HG03064 (cell line): Measurements from ENCODE around the gene CERCAM.

ENCODE experiments used
- ATAC-seq: cut with Tn5 transposase; IDR thresholded peaks from one replicate; pipeline ENCODE4 v1.9.1; 2021; ENCODE audit warnings: low read depth; ENCODE audit not compliant: unreplicated experiment

The CERCAM gene

GRCh38 chr9:128455849-128456612, 35.4 kb downstream of the CERCAM start, which contains the start of gene ODF2:
TSS of gene ODF2 (plus strand) at chr9:128456006. CDS start at chr9:128456092, 86 bp downstream.
- ATAC-seq: peak; percentile 77

DNA sequence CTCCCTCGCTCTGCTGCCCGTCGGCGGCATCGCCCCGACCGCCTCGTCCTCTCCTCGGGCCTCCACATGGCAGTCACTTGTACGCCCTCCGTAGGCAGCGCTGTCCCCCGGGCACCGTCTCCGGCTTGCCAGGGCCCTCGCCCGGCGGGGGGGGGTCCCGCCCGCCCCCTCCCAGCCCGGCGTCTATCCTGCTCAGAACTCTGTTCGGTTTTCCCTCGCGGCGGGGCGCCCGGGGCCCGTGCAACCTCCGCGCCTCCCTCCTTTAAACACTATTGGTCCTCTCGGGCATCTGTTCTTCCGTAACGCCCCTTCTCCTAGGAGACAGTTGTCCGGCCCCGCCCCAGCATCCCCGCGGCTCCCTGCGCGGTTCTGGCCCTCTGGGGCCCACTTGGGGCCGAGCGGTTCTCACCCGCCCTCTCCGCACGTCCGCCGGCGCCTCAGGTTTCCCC, 36.0 kb downstream of the CERCAM start:
- peak; percentile 55 for ATAC-seq

GRCh38 chr9:128457207-128457606, 36.5 kb downstream of the CERCAM start:
- ATAC-seq: no peak

GRCh38 chr9:128459011-128459410, 38.4 kb downstream of the CERCAM start:
- ATAC-seq: no peak

DNA sequence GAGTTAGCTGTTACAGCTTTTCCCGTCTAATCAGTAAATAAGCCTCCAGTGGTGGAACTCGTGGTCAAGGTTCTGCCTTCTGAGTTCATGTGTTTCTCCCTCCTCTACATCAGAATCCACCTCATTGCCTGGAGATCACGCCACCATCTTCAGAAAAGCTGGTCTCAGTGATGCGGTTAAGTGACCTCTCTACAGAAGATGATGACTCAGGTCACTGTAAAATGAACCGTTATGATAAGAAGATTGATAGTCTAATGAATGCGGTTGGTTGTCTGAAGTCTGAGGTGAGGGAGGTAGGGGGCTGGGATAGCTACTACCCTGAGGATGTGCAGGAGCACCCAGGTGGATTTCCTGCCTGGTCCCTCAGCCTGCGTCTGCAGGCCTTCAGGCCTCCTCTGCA, 48.4 kb downstream of the CERCAM start:
- no peak for ATAC-seq

GRCh38 chr9:128470560-128470959, 49.9 kb downstream of the CERCAM start:
- ATAC-seq: no peak

GRCh38 chr9:128473104-128473503, 52.4 kb downstream of the CERCAM start:
- no peak for ATAC-seq

DNA sequence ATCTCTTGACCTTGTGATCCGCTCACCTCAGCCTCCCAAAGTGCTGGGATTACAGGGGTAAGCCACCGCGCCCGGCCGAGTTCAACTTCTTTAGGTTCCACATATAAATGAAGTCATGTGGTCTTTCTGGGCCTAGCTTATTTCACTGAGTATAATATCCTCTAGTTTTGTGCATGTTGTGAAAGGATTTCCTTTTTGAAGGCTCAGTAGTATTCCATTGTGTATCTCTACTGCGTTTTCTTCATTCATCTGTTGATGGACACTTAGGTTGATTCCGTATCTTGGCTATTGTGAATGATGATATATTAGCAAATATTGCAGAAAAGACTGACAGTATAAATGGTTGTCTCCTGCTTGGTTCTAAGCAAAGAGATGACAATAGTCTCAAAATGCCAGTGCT, 55.2 kb downstream of the CERCAM start:
- ATAC-seq: no peak

GRCh38 chr9:128479262-128479661, 58.6 kb downstream of the CERCAM start:
- no peak for ATAC-seq

GRCh38 chr9:128481561-128481960, 60.9 kb downstream of the CERCAM start:
- ATAC-seq: no peak

- no peak for ATAC-seq
Measured at GRCh38 chr9:128482186-128482585, 61.5 kb downstream of the CERCAM start.

DNA sequence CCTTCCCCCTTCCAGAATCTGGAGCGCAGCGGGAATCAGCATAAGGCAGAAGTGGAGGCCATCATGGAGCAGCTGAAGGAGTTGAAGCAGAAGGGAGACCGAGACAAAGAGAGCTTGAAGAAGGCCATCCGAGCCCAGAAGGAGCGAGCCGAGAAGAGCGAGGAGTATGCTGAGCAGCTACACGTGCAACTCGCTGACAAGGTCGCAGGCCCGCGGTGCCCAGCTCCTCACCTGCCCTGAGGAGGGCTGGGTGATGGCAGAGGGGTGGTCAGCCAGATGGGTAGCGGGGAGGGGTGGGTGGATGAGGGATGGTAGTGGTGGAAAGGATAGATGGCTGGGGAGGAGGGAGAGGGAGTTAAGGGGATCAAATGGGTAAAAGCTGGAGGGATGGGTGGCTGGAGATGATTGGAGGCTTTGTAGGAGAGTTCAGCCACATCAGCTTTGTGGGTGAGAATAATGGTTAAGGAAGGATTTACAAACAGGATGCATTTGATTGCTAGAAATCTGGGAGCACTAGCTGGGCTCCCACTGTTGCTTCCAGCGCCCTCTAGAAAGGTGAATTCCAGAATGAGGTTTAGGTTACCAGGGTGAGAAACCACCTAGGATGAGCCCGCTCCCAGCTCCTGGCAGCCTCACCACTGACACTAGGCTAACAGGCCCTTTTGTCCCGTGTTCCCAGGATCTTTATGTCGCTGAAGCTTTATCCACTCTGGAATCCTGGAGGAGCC, 64.2 kb downstream of the CERCAM start:
- no peak for ATAC-seq

GRCh38 chr9:128485414-128485855, 64.8 kb downstream of the CERCAM start:
- no peak for ATAC-seq

DNA sequence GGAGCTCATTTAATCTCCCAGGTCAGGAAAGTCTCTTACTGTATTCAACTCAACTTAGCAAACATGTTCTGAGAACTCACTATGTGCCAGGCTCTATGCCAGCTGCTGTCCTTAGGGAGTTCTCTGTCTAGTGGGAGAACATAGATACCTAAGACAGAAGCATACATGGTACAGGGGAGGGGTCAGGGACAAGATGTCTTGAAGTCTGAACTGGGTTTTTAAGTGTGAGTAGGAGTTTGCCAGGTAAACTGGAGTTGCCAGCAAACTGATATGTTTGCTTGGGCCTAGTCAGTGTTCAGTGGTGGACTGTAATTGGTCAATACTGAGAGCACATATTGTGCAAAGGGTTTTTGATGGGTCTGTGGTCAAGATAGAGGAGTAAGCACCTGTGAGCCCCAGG, 65.5 kb downstream of the CERCAM start:
- no peak for ATAC-seq
